ENCODE measurements around the gene SLC35A5. TPM values are rescaled to one million over a fixed set of nuclear protein-coding genes. Genes with fewer than 3 reads are reported as not detected.

The SLC35A5 gene
- total and polyA plus RNA-seq, 2 of the 13 experiments (the other 11 are each of a cell fraction or from before 2014, with no cell fraction given): 15.5 to 26.5 TPM

DNA sequence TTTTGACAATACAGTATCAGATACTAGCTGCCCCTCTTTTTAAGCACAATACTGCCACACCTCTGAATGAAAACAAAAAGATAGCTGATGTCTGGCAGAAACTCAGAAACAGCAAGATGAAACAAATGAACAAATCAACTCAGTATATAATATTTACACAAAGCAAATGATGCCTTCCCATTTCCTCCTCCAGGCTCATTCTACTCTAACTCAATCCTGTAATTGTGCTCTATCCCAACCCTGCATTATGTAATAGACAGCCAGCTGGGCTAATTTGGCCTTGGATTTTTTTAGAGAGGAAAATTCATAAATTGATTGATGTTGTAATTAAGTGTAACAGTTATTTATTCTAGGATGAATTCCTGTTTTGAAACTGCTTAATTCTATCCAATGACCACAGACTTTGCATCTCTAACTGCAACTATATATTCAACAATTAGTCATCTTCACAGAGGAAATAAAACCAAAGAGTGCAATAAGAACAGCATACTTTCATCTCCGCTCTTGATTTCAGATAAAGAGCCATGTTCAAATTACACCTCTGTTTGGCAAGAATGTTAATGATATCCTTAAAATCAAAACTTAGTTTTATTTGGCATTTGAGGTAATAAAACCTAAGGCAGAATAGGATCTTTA is 6.2 kb upstream of the SLC35A5 start:
- Histone ChIP-seq H3K27me3 (ENCODE audit: control insufficient read depth in 1 of 2, insufficient read depth in 2 of 2, low read length in 2 of 2) (no peaks in the 10 kb centered on the region), H3K4me2 (ENCODE audit: low read depth, low read length) (no peak overlapping the region), H2AFZ (ENCODE audit: low read length) (no peak overlapping the region), H3K79me2 (ENCODE audit: insufficient read depth, low read length) (peaks cover 53% of the 10 kb centered on the region), H3K4me1 (ENCODE audit: insufficient read depth, low read length) (peaks cover 25% of the 10 kb centered on the region), H3K9ac (ENCODE audit: insufficient read depth, low read depth, low read length) (no peak overlapping the region), H3K36me3 (replicated peaks in 1 of 2; ENCODE audit: control insufficient read depth in 1 of 2, insufficient read depth in 2 of 2, low read length in 2 of 2) (peaks cover 0 to 7% of the 10 kb centered on the region in 2 experiments; a peak in 1 of 5 replicates), H3K4me3 (replicated peaks in 1 of 3; ENCODE audit: insufficient read depth in 1 of 3, low read depth in 2 of 3, low read length in 3 of 3) (no peak overlapping the region), H4K20me1 (ENCODE audit: insufficient read depth, low read length) (peaks cover 4% of the 10 kb centered on the region; the same call in 1 of the 2 replicates), H3K9me3 (ENCODE audit: low read length) (no peaks in the 10 kb centered on the region), H3K27ac (ENCODE audit: extremely low read length, insufficient read depth, low read length) (no peak overlapping the region)
- FAIRE-seq (no peak), DNase-seq (ENCODE audit: low spot score) (no peak), ATAC-seq (no peak)
- BruUV-seq (replicated peaks): no TSS peak
- in situ Hi-C loops (cut with HindIII; ENCODE audit: extremely low pct_ligation_motif_present, low pct_unique_long_range_greater_than_20kb) (no loop called here), intact Hi-C loops (cut with micrococcal nuclease; ENCODE audit: unreplicated experiment) (no loop called here)
- 97% methylated on average over 1 of the region's 1 CpG for WGBS (ENCODE audit: low lambda C conversion rate)
- TF ChIP-seq TFE3 (CRISPR knock-in tag; IDR thresholded peaks at IDR 0.05): no peak
- no peak for TF ChIP-seq SSRP1 (CRISPR knock-in tag; IDR thresholded peaks at IDR 0.05)
- no peak for TF ChIP-seq AHR (CRISPR knock-in tag; IDR thresholded peaks at IDR 0.05)
- no peak for TF ChIP-seq ZNF740 (CRISPR knock-in tag; IDR thresholded peaks at IDR 0.05)
- TF ChIP-seq REL (CRISPR knock-in tag; conservative IDR thresholded peaks at IDR 0.05): no peak
- no peak for TF ChIP-seq ZNF234 (CRISPR knock-in tag; conservative IDR thresholded peaks at IDR 0.05)
- no peak for TF ChIP-seq XRCC5 (optimal IDR thresholded peaks at IDR 0.05; ENCODE audit: low read length)
- no peak for TF ChIP-seq ZNF720 (CRISPR knock-in tag; IDR thresholded peaks at IDR 0.05)
- no peak for TF ChIP-seq ZFP62 (CRISPR knock-in tag; IDR thresholded peaks at IDR 0.05)
- TF ChIP-seq ZNF10 (CRISPR knock-in tag; IDR thresholded peaks at IDR 0.05; ENCODE audit: borderline replicate concordance, low read depth): no peak
- TF ChIP-seq ZNF768 (CRISPR knock-in tag; IDR thresholded peaks at IDR 0.05): no peak
- POLR2A ChIA-PET: no interaction called here
- CTCF ChIA-PET (ENCODE audit: low intra/inter-chr PET ratio, low total read pairs): no interaction called here

Data from HepG2 (cell line).